Cardiac septum (tissue), 1 donor: Measurements from ENCODE around the gene ILF3. TPM values are rescaled to one million over a fixed set of nuclear protein-coding genes. Genes with fewer than 3 reads are reported as not detected.
A peak's percentile ranks its signal among the peaks of the same experiment; 100 is the strongest.
"Not testable (repeated sequence)": the region's sequence is repeated elsewhere in the genome, so short reads cannot be mapped to it uniquely, and the experiment has no call there.

ENCODE experiments used
- DNase-seq: peaks from one replicate; pipeline ENCODE4 v3.0.0-alpha.2; 2020; ENCODE audit warnings: low spot score
- intact Hi-C: fragments of 100-400 bp; cut with DNase I; formaldehyde crosslinking; loops from one replicate; pipeline ENCODE4 v1.14.0; 2022
- total RNA-seq: library from RNA; stranded (reverse); fragmentation: NEBNext Ultra II Directional; extraction: Animal tissue kit (Norgen Biotek cat#: 25700); gene quantifications from one replicate; pipeline ENCODE4 v1.2.1, GENCODE V29; 2021
- donor health status: DM: no; HTN: no; CAD: no.

Gene ILF3
- total RNA-seq, 1 donor from 2014 or later: 115 TPM

- intact Hi-C loops: no loop called here
- no peak for DNase-seq
These were observed 15.1 kb downstream of the ILF3 start for GRCh38 chr19:10669246-10669645.

- no peak for DNase-seq
- intact Hi-C loops: no loop called here
These were observed 16.0 kb downstream of the ILF3 start for GRCh38 chr19:10670182-10670581.

DNA sequence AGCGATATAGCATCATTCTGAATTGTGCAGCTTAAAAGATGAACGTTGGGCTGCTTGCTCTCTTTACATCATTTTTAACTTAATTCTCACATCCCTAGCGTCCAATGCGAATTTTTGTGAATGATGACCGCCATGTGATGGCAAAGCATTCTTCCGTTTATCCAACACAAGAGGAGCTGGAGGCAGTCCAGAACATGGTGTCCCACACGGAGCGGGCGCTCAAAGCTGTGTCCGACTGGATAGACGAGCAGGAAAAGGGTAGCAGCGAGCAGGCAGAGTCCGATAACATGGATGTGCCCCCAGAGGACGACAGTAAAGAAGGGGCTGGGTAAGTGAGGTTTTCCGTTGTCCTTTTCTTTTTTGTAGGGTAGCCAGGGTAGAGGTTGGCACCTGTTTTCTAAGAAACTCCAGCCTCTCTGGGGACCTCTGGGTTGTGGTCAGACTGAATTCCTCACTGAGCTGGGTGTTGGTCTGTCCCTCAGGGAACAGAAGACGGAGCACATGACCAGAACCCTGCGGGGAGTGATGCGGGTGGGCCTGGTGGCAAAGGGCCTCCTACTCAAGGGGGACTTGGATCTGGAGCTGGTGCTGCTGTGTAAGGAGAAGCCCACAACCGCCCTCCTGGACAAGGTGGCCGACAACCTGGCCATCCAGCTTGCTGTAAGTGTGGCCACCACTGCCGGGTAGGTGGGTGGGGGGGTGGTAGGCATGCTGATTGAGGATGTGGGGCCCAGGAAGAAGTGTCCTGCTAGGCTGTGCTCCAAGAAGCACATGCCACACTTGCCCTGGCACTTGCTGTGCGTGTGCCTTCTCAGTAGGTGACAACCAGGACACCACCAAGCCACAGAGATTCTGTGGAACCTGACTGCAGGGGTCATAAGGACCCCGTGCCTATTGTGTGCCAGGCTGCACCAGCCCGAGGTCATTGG is 17.0 kb downstream of the ILF3 start:
- DNase-seq: no peak
- intact Hi-C loops: no loop called here

DNA sequence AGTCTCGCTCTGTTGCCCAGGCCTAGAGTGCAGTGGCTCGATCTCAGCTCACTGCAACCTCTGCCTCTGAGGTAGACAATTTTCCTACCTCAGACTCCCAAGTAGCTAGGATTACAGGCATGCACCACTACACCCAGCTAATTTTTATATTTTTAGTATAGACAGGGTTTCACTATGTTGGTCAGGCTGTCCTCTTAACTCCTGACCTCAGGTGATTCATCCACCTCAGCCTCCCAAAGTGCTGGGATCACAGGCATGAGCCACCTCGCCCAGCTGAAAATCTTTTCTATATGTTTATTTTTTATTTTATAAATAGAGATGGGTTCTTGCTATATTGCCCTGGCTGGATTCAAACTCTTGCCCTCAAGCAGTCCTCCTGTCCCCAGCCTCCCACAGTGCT is 17.8 kb downstream of the ILF3 start:
- DNase-seq, intact Hi-C loops: not testable (repeated sequence)

- intact Hi-C loops, DNase-seq: not testable (repeated sequence)
These were observed 21.1 kb downstream of the ILF3 start for GRCh38 chr19:10675214-10675613.

GRCh38 chr19:10677751-10678150 is 23.6 kb downstream of the ILF3 start:
- intact Hi-C loops: no loop called here
- no peak for DNase-seq

GRCh38 chr19:10678813-10679212 is 24.7 kb downstream of the ILF3 start:
- intact Hi-C loops: no loop called here
- DNase-seq: no peak

DNA sequence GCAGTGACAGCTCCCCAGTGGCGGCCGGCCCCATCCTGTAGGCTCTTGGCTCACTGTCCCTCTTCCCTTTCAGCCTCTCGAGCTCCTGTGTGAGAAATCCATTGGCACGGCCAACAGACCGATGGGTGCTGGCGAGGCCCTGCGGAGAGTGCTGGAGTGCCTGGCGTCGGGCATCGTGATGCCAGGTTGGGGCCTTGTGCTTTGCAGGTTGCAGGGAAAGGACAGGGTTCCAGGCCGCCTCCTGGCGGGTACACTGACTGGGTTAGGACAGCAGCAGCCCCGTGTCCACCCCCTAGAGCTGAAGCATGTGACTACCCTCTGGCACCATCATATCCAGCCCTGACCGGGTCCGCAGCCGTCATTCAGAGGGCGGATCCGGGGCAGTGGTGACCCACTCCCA is 25.6 kb downstream of the ILF3 start:
- no peak for DNase-seq
- intact Hi-C loops: no loop called here

DNA sequence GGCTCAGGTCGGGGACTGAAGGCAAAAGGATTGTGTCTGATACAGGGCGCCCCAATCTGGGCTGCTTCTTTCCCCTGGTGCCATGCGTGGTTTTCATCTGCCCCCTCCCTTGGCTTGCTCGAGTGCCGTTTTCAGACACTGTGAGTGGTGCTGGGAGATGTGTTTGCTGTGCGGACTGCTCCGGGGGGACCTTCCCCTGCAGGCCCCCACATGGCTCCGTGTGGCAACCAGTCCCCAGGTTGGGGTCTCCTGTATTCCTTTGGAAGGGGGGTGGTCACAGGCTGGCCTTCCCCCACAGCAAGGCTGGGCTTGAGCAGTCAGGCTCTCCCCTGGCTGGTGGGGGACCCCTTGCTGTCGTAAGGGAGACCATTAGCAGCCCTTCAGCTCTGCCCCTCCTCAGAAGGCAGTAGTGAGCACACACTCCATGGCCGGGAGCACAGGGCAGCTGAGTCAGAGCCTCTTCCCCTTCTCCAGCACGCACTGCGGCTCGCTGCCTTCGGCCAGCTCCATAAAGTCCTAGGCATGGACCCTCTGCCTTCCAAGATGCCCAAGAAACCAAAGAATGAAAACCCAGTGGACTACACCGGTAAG is 26.5 kb downstream of the ILF3 start:
- no peak for DNase-seq
- intact Hi-C loops: no loop called here

DNA sequence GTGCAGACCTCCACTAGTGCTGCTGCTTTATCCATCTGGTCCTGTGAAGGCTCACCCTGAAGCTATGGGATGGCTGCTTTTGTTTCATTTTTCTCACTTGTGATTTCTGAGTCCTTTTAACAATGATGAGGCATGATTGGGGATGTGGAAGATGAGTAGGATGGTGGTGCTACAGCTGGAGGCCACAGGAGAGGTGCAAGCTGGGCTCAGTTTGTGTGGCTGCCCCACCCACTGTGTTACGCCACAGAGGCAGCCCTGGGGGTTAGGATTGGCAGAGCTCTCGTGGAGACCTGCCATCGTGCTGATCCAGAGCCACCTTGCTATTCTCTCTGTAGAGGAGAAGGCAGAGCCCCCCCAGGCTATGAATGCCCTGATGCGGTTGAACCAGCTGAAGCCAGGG is 27.5 kb downstream of the ILF3 start:
- no peak for DNase-seq
- intact Hi-C loops: no loop called here

GRCh38 chr19:10682397-10683063 is 28.4 kb downstream of the ILF3 start:
- no peak for DNase-seq
- intact Hi-C loops: no loop called here

DNA sequence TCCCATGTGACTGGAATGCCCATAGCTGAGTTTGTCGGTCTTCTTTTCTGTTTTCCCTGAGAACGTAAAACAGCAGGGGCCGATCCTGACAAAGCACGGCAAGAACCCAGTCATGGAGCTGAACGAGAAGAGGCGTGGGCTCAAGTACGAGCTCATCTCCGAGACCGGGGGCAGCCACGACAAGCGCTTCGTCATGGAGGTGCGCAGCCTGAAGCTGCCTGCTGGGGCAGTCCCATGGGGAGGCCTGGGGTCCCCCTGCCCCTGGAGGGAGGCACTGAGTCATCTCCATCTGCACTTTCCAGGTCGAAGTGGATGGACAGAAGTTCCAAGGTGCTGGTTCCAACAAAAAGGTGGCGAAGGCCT is 28.9 kb downstream of the ILF3 start:
- intact Hi-C loops: no loop called here
- no peak for DNase-seq

DNA sequence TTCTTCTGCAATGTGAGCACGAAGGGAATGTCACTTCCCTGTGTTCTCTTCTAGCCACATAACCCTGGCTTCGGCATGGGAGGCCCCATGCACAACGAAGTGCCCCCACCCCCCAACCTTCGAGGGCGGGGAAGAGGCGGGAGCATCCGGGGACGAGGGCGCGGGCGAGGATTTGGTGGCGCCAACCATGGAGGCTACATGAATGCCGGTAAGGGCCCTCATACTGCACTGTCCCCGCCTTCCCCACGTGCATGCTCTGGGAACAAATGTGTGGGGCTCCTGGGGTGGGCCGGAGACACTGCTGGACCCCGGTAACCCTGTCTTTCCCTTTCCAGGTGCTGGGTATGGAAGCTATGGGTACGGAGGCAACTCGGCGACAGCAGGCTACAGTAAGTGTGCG is 29.4 kb downstream of the ILF3 start:
- intact Hi-C loops: no loop called here
- no peak for DNase-seq

DNA sequence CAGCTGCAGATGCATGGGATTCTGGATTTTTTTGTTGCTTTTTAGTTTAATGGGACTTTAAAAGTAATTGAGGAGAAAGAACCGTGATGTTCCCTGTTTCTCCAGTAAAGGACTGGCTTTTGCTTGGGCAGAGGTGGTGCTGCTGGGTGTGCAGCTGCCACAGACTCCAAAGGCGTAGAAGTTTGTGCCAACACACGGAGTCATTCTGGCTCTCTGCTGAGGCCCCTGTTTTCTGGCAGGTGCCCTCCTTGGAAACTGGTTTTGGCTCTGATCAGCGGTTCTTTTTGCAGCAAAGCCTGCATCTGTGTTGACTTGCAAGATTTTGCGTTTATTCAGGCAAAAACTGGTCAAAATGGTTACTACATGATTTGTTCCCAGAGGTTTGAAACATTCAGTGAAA is 31.1 kb downstream of the ILF3 start:
- intact Hi-C loops: no loop called here
- no peak for DNase-seq

DNA sequence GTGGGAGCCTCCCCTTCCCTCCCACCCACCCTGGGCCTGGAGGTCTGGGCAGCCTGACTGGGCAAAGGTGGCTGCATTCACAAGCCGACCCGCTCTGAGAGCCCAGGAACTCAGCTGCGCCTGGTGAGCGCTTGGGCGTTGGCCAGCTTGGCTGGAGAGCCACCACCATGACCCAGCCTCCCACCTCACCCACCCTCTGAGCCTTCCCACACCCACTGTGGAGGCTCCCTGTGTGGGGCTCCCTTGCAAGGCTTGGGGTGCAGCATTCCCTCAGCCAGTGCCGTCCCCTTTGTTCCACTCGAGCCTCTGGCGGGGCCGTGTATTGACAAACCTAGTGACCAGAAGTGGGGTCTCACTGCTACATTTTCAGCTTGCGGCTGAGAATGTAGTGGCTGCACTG is 32.0 kb downstream of the ILF3 start:
- intact Hi-C loops: no loop called here

DNA sequence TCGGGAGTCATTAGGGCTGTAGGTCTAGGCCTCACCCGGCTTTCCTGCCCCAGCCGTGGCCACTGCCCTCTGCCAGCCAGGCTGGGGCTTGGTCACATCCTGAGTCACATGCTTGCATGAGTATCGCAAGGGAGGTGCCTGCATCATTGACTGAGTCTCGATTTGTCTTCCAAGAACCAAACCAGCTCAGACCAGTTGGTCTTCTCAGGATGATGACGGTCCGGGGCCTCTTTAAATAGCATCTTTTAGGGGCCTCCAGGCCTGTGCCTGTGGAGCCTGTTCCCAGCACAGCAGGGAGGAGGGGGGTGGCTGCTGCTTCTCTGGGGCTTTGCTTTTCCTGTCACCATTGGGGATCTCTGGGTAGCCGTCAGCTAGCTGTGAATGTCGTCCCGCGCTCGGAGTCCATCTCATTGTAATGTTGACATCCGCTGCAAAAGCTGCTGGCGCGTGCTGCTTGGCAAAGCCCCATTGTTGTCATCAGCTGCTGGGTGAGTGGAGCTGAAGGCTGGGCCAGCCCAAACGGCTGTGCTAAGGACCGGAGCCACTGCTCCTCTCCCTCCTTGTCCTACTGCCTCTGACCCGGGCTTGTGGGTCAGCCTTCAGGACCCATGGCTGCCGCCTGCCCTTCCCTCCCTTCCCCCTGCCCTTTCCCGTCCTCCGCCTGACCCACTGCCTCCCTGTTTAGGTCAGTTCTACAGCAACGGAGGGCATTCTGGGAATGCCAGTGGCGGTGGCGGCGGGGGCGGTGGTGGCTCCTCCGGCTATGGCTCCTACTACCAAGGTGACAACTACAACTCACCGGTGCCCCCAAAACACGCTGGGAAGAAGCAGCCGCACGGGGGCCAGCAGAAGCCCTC is 32.7 kb downstream of the ILF3 start:
- DNase-seq: peak; percentile 84
- intact Hi-C loops: no loop called here

More for the DNA sequence above, 32.0 kb downstream of the ILF3 start:
- no peak for DNase-seq

- intact Hi-C loops: no loop called here
These were observed 33.6 kb downstream of the ILF3 start for GRCh38 chr19:10687518-10688288.

DNA sequence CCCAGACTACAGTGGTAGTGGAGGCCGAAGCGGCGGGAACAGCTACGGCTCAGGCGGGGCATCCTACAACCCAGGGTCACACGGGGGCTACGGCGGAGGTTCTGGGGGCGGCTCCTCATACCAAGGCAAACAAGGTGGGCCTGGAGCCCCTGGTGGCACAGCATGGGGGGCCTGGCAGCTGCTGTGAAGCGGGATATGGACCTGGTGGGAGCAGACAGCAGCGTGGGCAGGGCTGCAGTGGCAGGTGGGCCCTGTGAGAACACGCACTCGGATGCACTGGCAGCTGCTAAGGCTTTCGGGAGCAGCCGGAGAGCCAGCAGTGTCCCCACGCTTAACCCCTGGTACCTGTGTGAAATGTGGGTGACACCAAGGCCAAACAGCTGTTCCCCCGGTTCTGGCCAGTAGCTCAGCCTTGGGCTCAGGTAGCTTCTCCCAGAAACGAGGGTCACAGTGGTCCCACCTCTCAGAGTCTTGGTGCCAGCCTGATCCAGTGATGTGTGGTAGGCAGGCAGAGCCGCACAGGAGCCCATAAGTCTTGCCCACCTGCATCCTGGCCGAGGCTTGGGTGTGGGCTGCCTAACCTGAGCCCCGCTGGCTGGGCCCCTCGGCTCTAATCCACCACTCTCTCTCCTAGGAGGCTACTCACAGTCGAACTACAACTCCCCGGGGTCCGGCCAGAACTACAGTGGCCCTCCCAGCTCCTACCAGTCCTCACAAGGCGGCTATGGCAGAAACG is 34.6 kb downstream of the ILF3 start:
- no peak for DNase-seq
- intact Hi-C loops: no loop called here

More at GRCh38 chr19:10687518-10688288, 33.6 kb downstream of the ILF3 start:
- no peak for DNase-seq
